Measurements from ENCODE around the gene ATP2B3. TPM values are rescaled to one million over a fixed set of nuclear protein-coding genes. Genes with fewer than 3 reads are reported as not detected.

ATP2B3 gene
- total RNA-seq (2013; cell fraction: nucleolus; rRNA removed) = 0.08 TPM in 1 of 2 replicates, not detected in the other
- total RNA-seq (2014; rRNA removed) = not detected in 2 replicates
- total RNA-seq (2014; rRNA removed; fragmentation: Illumina TruSeq; extraction: Trizol) = not detected in 2 replicates
- total RNA-seq (2021) = not detected in 2 replicates
- polyA plus RNA-seq (2011; ENCODE audit: low read depth) = not detected
- polyA plus RNA-seq (2011; rRNA removed) = not detected in 2 replicates
- not detected in 2 replicates for polyA plus RNA-seq (2011; cell fraction: cytosol; rRNA removed)
- 0.10 TPM in 1 of 2 replicates, not detected in the other for polyA plus RNA-seq (2011; cell fraction: nucleus; rRNA removed)
- 0.03 TPM in 1 of 2 replicates, not detected in the other for polyA plus RNA-seq (2012)
- polyA plus RNA-seq (2014; fragmentation: Illumina TruSeq; extraction: Trizol) = not detected in 2 replicates
- not detected for polyA plus RNA-seq (2014; fragmentation: Nextera tagmentation; extraction: Ambion mirVana)
- 0.01 TPM in 2 replicates for polyA plus RNA-seq (2014; rRNA removed)
- polyA plus RNA-seq (2016; fragmentation: Nextera tagmentation; extraction: Ambion mirVana) = not detected
- polyA minus RNA-seq (2011; rRNA and poly(A)+ RNA removed) = not detected in 2 replicates
- not detected in 2 replicates for polyA minus RNA-seq (2011; cell fraction: cytosol; rRNA and poly(A)+ RNA removed)
- polyA minus RNA-seq (2011; cell fraction: nucleus; rRNA and poly(A)+ RNA removed) = not detected in 2 replicates
- Bru-seq, nascent RNA = percentile 4 among the genes with signal in this experiment
- percentile 3 among the genes with signal in this experiment for BruChase-seq, experiment 1, labeled RNA remaining after a 6-hour chase
- BruChase-seq, experiment 2, labeled RNA remaining after a 2-hour chase = percentile 3 among the genes with signal in this experiment
- long read RNA-seq, experiment 1 = 0 reads
- long read RNA-seq, experiment 2 = 0 reads

GRCh38 chrX:153517423-153517822, at the start of gene ATP2B3:
TSS of gene ATP2B3 (plus strand) at chrX:153517642. CDS start at chrX:153536248, 18,606 bp downstream.
- no peaks in the 10 kb centered on the region for H3K27me3 ChIP-seq (replicated peaks in 1 of 2; ENCODE audit: control insufficient read depth in 2 of 2, insufficient read depth in 2 of 2, low read length in 1 of 2)
- POLR2A ChIA-PET = no interaction called here
- 31% methylated on average over 9 of the region's 50 CpGs for WGBS (ENCODE audit: insufficient coverage, insufficient replicate concordance, low lambda C conversion rate, missing lambda C conversion rate)
- no peak within 1 kb of the TSS for H3K9ac ChIP-seq (ENCODE audit: control insufficient read depth, insufficient read depth, low read length)
- H3K36me3 ChIP-seq (ENCODE audit: control insufficient read depth in 2 of 2, insufficient read depth in 2 of 2, low read length in 1 of 2) = no peaks in the 10 kb centered on the region
- H3K79me2 ChIP-seq (ENCODE audit: control insufficient read depth, insufficient read depth, low read length) = no peaks in the 10 kb centered on the region
- ATAC-seq (no peak), FAIRE-seq (no peak), DNase-seq (ENCODE audit: low read depth, low spot score) (no peak)
- no peak within 1 kb of the TSS for H2AFZ ChIP-seq (ENCODE audit: control insufficient read depth, low read depth, low read length)
- intact Hi-C loops (cut with micrococcal nuclease; ENCODE audit: unreplicated experiment) (no loop called here), in situ Hi-C loops (cut with MboI) (no loop called here)
- SMC1A ChIA-PET (ENCODE audit: uncharacterized antibody, unreplicated experiment) = no interaction called here
- no peak within 1 kb of the TSS for H3K4me3 ChIP-seq
- RAD21 ChIA-PET (ENCODE audit: unreplicated experiment) = no interaction called here
- H3K9me3 ChIP-seq (replicated peaks; ENCODE audit: control insufficient read depth, insufficient read depth, low read length) = no peaks in the 10 kb centered on the region; the same call in 2 of the 3 replicates
- no TSS peak for BruUV-seq (replicated peaks)
- H3K4me1 ChIP-seq (ENCODE audit: control insufficient read depth, insufficient read depth, low read length) = no peaks in the 10 kb centered on the region
- no peaks in the 10 kb centered on the region for H4K20me1 ChIP-seq (ENCODE audit: control insufficient read depth, insufficient read depth)
- no peak within 1 kb of the TSS for H3K27ac ChIP-seq (ENCODE audit: control insufficient read depth, insufficient read depth)
- no peak within 1 kb of the TSS for H3K4me2 ChIP-seq (ENCODE audit: control insufficient read depth, insufficient read depth)
- CTCF ChIA-PET = no interaction called here
- TF ChIP-seq, protein P1, sequence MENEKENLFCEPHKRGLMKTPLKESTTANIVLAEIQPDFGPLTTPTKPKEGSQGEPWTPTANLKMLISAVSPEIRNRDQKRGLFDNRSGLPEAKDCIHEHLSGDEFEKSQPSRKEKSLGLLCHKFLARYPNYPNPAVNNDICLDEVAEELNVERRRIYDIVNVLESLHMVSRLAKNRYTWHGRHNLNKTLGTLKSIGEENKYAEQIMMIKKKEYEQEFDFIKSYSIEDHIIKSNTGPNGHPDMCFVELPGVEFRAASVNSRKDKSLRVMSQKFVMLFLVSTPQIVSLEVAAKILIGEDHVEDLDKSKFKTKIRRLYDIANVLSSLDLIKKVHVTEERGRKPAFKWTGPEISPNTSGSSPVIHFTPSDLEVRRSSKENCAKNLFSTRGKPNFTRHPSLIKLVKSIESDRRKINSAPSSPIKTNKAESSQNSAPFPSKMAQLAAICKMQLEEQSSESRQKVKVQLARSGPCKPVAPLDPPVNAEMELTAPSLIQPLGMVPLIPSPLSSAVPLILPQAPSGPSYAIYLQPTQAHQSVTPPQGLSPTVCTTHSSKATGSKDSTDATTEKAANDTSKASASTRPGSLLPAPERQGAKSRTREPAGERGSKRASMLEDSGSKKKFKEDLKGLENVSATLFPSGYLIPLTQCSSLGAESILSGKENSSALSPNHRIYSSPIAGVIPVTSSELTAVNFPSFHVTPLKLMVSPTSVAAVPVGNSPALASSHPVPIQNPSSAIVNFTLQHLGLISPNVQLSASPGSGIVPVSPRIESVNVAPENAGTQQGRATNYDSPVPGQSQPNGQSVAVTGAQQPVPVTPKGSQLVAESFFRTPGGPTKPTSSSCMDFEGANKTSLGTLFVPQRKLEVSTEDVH (IDR thresholded peaks at IDR 0.05; ENCODE audit: low read depth, partially characterized antibody) = no peak
- no peak for TF ChIP-seq NR2C2 (IDR thresholded peaks at IDR 0.05; ENCODE audit: borderline replicate concordance, control insufficient read depth, insufficient read length, low read depth)
- TF ChIP-seq ZSCAN29 (IDR thresholded peaks at IDR 0.05) = no peak
- TF ChIP-seq NFXL1 (IDR thresholded peaks at IDR 0.05; ENCODE audit: borderline replicate concordance) = no peak
- no peak for TF ChIP-seq GABPA (IDR thresholded peaks at IDR 0.05; ENCODE audit: low read depth)
- no peak for TF ChIP-seq ASH2L (IDR thresholded peaks at IDR 0.05; ENCODE audit: borderline replicate concordance, low read depth)
- TF ChIP-seq LARP7 (IDR thresholded peaks at IDR 0.05) = no peak
- no peak for TF ChIP-seq MTA3 (IDR thresholded peaks at IDR 0.05; ENCODE audit: borderline replicate concordance, low read length)
- TF ChIP-seq, protein P2, sequence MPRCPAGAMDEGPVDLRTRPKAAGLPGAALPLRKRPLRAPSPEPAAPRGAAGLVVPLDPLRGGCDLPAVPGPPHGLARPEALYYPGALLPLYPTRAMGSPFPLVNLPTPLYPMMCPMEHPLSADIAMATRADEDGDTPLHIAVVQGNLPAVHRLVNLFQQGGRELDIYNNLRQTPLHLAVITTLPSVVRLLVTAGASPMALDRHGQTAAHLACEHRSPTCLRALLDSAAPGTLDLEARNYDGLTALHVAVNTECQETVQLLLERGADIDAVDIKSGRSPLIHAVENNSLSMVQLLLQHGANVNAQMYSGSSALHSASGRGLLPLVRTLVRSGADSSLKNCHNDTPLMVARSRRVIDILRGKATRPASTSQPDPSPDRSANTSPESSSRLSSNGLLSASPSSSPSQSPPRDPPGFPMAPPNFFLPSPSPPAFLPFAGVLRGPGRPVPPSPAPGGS (IDR thresholded peaks at IDR 0.05; ENCODE audit: borderline replicate concordance, insufficient read depth, low read depth, low read length, poor library complexity, severe bottlenecking) = no peak
- TF ChIP-seq IKZF1 (conservative IDR thresholded peaks at IDR 0.05) = no peak
- no peak for TF ChIP-seq BCLAF1 (IDR thresholded peaks at IDR 0.05)
- TF ChIP-seq NR2F1 (conservative IDR thresholded peaks at IDR 0.05) = no peak
- TF ChIP-seq SMAD1 (IDR thresholded peaks at IDR 0.05; ENCODE audit: low read depth, partially characterized antibody) = no peak

All from GM12878 (cell line).